GM18861 (cell line): Measurements from ENCODE around the gene PRKN.

ENCODE experiments used
- ATAC-seq: cut with Tn5 transposase; IDR thresholded peaks from one replicate; pipeline ENCODE4 v1.9.1; 2021; ENCODE audit not compliant: unreplicated experiment

PRKN gene

DNA sequence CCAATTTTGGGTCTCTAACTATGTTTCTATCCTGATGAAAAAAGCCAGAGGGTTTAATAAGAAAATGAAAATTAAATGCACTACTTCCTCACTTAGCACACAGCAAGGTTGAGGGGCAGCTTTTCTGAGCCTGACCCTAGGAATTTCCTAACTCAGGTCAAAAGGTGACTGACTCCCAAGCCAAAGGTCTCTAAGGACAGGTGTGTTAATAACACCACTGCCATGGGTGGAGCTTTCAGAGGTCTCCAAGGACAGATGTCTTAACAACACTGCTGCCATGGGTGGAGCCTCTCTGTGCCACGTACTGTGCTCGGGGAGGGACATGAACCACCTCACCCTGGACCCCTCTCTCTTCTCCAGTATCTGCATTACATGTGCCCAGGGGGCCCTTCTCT, 339.2 kb downstream of the PRKN start:
- no peak for ATAC-seq

DNA sequence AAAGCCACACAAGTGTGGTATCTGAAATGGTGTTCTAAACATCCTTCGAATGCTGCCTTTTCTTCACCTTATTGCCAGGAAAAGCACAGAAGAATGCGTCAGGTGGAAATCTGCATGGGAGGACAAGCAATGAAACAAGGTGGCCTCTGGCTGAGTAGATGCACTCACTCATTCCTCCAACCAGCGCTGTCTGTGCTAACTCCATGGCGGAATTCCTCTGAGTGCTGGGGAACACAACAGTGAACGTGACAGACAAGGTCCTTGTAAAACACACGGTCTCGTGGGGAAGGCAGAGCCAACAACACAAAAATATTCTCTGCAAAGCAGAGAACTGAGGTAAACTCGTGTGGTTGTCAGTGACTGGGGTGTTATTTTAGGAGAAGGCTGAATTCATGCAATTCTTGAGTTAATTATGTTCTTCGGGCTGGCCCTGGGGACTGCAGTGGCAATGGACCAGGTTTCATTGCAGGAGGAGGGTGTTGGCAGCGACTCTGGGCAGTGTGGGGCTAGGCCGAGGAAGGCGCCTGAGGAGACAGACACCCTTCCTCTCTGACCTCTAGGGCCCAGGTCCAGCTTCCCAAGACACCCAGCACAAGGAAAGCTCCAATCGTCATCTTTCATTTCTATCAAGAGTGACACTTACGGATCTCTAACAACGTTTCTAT, 339.7 kb downstream of the PRKN start:
- ATAC-seq, result no peak

DNA sequence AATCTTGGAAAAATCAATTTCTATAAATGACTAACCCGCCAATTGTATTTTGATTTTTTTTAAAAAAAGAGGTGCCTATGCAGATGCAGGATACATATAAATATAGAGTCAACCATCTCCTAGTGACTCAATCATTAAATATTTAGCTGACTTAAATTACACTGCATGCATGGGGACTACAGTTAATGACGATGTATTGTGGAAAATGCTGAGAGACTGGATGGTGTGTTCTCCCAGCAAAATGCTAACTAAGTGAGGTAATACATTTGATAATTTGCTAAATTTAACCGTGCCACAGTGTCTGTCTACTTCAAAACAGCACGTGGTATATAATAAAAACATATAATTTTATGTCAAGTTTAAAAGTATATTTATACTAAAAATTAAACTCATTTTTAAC, 341.6 kb downstream of the PRKN start:
- no peak for ATAC-seq

DNA sequence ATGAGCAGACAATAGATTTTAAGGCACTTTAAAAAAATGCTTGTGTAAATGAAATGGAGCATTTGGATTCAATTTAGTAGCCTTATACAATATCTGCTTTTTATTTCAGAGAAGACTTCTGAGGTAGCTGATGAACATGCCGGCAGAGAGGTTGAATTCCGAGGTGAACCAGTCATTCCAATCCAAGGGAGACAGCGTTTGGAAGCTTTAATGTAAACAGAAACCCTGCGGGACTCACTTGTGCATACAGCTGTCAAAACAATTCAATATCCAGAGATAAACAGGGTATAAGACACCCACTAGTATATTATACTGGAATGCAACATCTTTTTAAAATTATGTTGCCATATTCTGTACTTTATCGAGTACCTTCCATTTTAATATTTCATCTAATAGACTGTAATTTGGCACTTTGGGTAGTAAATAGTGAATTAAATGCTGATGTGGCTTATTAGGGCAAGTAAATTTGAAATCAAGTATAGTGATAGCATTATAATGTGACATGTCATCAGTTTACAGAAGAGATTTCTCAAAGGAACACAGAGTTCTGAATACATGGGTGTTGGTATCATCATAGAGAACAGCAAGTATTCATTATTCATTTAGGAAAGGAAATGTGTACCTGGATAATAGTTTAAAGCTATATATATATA, 347.7 kb downstream of the PRKN start:
- ATAC-seq, result no peak

DNA sequence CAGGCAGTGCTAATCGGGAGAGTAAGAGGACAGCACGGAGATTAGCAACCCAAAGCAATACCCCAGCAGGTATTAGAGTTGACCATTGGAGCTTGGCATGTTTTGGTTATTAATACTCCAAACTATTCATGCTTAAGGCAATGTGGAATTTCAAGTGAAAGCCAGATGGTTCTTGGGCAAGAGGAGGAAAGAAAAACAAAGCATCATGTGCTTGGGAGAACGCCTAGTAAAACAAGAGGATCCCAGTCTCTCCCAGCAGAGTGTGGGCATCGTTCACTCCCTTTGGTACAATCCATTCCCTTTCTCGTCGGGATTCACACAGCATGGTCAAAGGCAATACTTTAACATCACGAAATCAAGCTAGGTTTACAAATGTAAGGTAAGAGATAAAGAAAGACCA, 349.8 kb downstream of the PRKN start:
- no peak for ATAC-seq

- ATAC-seq, result no peak
These were observed 353.7 kb downstream of the PRKN start for GRCh38 chr6:162373868-162374267.

DNA sequence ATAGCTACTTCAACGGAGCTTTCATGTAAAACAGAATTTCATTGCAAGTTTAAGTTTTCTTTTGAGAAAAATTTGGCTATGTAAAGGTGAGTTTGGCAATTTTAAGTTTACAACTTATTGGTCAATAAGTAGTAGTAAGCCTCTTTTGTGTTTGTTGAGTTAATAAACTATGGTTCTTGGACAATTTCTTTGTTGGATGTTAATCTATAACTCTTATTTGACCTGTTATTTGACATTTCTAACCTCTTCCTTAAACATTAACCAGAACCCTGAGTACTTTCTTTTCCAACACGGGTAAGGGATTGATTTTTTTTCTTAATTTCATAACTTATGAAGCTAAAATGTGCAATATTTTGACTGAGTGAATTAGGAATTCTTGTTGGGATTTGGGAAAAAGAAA, 354.4 kb downstream of the PRKN start:
- no peak for ATAC-seq

- no peak for ATAC-seq
These were observed 355.5 kb downstream of the PRKN start for GRCh38 chr6:162372106-162372505.

DNA sequence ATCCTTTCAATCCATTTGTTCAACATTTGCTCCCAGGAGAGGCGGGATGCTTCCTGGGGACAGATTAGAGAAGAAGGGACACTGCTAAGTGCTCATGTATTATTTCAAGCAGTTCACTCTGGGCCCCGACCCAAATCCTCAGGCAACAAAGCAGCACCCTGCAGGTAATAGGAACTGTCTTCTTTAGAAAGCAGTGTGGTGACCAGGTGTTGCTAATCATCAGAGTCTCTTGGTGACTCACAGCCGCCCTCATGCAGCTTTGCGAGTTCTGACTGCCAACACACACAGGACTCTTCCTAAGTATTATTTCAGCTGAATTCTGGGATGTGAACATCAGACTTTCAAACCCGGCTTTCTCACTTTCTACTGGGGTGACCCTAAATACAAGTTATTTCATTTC, 356.4 kb downstream of the PRKN start:
- ATAC-seq, result no peak

GRCh38 chr6:162369091-162369490, 358.5 kb downstream of the PRKN start:
- no peak for ATAC-seq

DNA sequence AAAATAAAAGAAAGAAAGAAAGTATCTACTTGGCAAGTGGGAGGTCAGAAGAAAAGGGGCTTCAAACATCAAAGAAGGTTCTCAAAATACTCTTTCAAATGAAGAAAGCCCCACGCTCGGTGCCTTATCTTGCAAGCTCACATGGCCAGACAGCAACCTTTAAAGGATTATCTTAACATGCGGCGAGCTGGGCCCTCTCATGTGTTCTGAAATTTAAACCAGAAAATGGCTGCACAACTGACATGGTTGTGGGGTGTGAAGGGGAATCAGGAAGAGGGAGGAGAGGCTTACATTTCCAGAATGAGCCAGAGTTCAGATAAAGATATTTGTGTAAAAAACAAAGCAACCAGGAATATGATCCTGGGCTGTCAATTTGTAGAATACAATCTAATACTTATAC, 363.1 kb downstream of the PRKN start:
- ATAC-seq, result no peak

DNA sequence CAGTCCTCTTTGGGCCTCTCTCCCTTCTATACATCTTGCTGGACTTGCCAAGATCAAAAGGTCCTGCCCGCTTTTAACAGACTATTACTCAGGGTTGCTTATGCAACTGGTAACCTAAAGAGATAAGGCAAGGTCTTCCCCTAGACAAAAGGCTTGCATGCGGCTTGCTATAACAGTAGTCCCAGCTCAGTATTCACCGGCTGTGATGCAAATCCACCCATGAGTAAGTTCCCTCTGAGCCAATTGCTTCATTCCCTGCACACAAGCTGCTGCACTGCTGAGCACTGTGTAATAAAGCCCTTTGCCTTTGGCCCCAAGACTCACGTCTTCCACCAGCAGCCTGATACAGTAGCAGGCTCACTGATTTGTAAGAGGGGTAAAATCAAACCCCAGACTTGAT, 363.8 kb downstream of the PRKN start:
- no peak for ATAC-seq

DNA sequence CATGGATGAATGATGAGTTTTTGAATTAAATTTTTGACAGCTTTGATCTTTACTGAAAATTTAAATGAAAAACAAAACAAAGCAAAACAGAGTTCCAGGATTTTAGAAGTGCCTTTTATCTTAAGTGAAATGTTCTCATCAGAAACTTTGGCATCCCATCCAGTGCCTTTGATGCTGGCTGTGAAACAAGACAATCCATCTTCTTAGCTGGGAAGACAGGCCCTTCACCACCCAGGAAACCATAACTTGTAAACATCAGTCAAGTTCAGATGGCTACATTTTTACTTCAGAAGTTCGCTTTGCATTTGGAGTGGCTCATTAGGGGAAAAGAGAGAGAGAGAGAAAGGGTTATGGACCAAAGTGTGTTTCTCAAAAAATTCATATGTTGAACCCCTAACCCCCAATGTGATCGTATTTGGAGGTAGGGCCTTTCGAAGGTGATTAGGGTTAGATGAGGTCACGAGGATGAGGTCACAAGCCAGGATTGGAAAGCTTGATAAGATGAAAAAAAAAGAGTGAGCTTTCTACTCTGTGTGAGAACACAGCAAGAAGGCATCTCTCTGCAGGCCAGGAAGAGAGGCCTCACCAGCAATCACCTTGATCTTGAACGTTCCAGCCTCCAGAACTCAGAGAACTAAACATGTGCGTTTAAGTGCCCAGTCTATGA, 366.5 kb downstream of the PRKN start:
- no peak for ATAC-seq

DNA sequence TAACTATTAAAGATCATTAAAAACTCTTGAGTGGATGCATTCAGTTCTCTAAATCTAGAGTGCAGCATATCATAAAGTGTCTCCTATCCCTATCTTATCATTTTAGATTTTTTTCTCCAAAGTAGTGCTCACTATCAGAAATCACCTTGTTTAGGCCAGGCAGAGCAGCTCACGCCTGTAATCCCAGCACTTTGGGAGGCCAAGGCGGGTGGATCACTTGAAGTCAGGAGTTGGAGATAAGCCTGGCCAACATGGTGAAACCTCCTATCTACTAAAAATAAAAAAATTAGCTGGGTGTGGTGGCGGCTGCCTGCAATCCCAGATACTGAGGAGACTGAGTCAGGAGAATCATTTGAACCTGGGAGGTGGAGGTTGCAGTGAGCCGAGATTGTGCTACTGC, 368.9 kb downstream of the PRKN start:
- ATAC-seq, result no peak

DNA sequence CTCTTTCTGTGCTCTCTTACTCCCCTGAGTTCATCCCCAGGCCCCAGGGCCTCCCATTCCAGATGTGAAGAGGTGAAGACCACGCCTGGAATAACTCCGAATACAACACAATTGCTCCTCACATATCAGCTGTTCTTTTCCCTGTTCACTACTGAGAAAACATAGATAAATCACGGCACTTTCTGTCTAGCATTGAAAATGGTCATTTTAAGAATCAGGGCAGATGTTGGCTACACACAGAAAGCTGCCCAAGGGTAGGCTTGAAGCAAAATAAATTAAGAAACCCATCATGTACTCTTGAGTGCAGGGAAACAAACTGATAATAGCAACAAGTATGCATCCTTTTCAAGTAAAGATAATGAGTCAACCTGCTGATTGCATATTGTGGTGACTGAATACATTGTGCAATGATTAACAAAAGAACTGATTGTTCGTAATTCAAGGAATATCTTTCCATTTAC, 382.5 kb downstream of the PRKN start:
- ATAC-seq, result no peak

GRCh38 chr6:162344646-162345010, 382.9 kb downstream of the PRKN start:
- ATAC-seq, result no peak

DNA sequence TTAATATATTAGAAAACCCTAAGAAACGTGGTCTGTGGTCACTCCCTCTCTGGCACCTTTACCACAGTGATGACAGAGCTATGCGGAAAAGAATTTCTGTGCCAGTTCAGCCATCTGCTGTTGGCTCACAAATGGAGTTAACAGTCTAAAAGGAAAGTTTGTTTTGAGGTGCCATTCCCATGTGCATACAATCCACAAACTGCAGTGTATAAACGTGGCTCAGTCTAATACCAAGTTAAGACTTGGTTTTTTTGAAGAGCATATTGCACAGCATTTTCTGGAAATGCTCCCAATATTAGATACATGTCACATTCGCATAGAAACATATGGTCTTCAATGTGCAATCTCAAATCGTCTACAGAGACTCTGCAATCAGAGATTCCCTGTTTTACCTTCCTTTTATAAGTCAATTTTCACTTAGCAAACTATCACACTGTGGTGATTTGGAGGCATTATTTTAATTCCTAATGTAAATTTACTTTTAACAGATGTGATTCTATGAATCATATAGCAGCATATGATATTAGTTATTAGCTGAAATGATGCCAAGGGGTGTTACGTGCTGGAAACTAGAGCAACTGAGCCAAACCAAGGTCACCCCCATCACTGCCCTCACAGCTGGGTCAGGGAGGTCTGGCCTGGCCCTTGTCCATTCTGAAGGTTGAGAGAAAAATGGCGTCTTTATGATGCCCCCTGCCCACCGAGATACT, 383.5 kb downstream of the PRKN start:
- no peak for ATAC-seq

- no peak for ATAC-seq
These were observed 384.2 kb downstream of the PRKN start for GRCh38 chr6:162343198-162343935.

DNA sequence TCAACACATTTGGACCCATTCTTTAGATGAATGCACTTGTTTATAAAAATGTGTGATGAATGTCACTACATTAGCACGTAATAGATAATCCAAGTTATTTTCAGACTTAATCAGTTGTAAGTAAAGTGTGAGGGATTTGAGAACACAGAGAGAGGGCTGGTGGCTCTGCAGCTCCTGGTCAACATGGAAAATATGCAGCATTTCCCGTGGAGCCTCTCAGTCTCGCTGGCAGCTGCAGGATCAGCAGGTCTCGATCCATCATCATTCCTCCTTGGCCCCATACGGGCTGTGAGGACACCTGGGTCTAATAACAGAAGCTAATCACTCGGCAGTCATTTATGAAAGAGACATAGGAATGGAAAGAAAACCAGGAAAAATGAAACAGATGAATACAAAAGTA, 390.2 kb downstream of the PRKN start:
- ATAC-seq, result no peak

- no peak for ATAC-seq
These were observed 391.2 kb downstream of the PRKN start for GRCh38 chr6:162336359-162336758.

DNA sequence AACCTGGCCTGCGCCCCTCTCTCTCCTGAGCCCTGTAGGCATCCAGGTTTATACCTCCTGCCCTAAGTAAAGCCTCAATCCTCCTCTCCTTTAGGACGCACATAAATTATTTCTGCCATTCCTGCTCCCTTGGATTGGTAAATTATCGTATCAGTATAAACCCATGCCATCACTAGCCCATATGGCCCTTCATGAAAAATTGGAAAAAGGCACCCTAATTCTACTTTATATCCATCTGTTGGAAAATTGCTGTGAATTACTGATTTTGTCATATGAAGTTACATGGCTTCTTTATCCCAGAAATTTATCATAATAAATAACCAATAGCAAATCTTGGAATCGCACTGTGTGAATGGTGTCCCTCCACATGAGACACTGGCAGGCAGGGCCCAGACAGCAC, 395.2 kb downstream of the PRKN start:
- ATAC-seq, result no peak
